ENCODE measurements around the gene PPIF.
"Not testable (repeated sequence)": the region's sequence is repeated elsewhere in the genome, so short reads cannot be mapped to it uniquely, and the experiment has no call there.

- TF ChIP-seq EZH2 (IDR thresholded peaks at IDR 0.05; ENCODE audit: borderline replicate concordance, low read depth, low read length, severe bottlenecking); CTCF (IDR thresholded peaks at IDR 0.05; ENCODE audit: extremely low read depth in 1 of 2, insufficient read depth in 1 of 2, low read depth in 1 of 2, low read length in 2 of 2); POLR2A (IDR thresholded peaks at IDR 0.05; ENCODE audit: low read depth, low read length); POLR2AphosphoS5 (IDR thresholded peaks at IDR 0.05; ENCODE audit: insufficient read depth, low read depth, low read length); JUN (IDR thresholded peaks at IDR 0.05; ENCODE audit: borderline replicate concordance, insufficient read depth, insufficient read length, low read depth); FOS (IDR thresholded peaks at IDR 0.05; ENCODE audit: borderline replicate concordance, insufficient read depth, low read length); MAX (IDR thresholded peaks at IDR 0.05; ENCODE audit: insufficient read depth, insufficient read length); MYC (IDR thresholded peaks at IDR 0.05; ENCODE audit: low read depth, low read length); GATA2 (IDR thresholded peaks at IDR 0.05; ENCODE audit: insufficient read depth, insufficient read length, low read depth, low read length): not testable (repeated sequence)
These were observed 9.3 kb upstream of the PPIF start for GRCh38 chr10:79337783-79338469.
